Activated CD4-positive, alpha-beta T cell treated with anti-CD3 and anti-CD28 coated beads, Interleukin-2, amount 10 ng/mL, durations not matched to agents 24 days and 14 days (primary cell): ENCODE results near the gene SINHCAF. TPM values are rescaled to one million over a fixed set of nuclear protein-coding genes. Genes with fewer than 3 reads are reported as not detected.
"Not testable (repeated sequence)": the region's sequence is repeated elsewhere in the genome, so short reads cannot be mapped to it uniquely, and the experiment has no call there.

ENCODE experiments used
- DNase-seq: peaks from one replicate; pipeline ENCODE4 v3.0.0; 2022
- H3K27ac Mint-ChIP-seq: one replicate; pipeline ENCODE4 v1.8.0; 2022; ENCODE audit warnings: mild to moderate bottlenecking, mixed read lengths
- H3K27me3 Mint-ChIP-seq: one replicate; pipeline ENCODE4 v1.8.0; 2022; ENCODE audit warnings: mixed read lengths
- H3K36me3 Mint-ChIP-seq: one replicate; pipeline ENCODE4 v1.8.0; 2022; ENCODE audit warnings: low read depth, mild to moderate bottlenecking, mixed read lengths
- H3K4me1 Mint-ChIP-seq: one replicate; pipeline ENCODE4 v1.8.0; 2021; ENCODE audit warnings: mixed read lengths
- H3K4me3 Mint-ChIP-seq: one replicate; pipeline ENCODE4 v1.8.0; 2022; ENCODE audit warnings: mild to moderate bottlenecking, moderate library complexity, mixed read lengths
- H3K9me3 Mint-ChIP-seq: one replicate; pipeline ENCODE4 v1.8.0; 2021; ENCODE audit warnings: mixed read lengths
- intact Hi-C: fragments of 100-400 bp; cut with micrococcal nuclease; formaldehyde crosslinking; loops from one replicate; pipeline ENCODE4 v1.15.1; 2023
- total RNA-seq: library from RNA; stranded (reverse); gene quantifications from 2 replicates; pipeline ENCODE4 v1.2.3, GENCODE V29; 2022

SINHCAF gene, protein sequence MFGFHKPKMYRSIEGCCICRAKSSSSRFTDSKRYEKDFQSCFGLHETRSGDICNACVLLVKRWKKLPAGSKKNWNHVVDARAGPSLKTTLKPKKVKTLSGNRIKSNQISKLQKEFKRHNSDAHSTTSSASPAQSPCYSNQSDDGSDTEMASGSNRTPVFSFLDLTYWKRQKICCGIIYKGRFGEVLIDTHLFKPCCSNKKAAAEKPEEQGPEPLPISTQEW
- 261 and 277 TPM in 2 replicates for total RNA-seq

DNA sequence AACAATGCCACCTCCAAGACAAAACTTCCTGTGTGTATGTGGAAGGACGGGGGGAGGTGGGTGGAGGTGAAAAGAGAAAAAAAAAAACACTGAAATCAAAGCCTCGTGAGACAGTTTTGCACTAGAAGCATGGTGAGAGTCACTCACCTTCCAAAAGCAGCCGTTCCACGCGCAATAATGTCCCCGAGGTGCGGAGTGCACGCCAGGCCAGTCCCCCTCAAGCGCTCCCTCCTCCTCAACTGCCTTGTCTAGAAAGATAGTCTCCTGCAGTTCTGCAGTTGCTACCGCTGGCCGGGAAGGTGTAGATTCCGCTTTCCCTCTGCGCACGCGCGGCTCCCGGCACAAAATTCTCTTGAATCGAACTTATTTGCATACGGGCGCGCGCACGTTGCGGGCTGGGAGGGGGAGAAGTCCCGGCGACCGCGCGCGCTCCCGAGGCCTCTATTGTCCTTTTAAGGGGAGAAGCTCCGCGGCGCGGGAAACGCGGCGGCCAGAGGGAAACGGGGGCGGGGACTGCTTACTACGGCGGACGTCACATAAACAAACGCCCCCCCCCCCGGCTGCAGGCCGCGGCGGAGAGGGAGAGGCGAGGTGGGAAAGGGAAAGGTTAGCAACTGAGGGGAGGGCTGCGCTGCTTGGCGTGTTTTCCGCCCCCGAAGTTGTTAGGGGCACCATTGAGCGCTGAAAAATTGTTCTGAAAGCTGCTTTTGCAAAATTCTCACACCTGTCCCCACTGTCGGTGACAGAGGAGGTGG is at the start of gene SINHCAF:
TSS of gene SINHCAF (minus strand) at position 274 of the 755 bp plus-strand sequence. CDS start 27,946 bp downstream, outside the sequence.
- peaks cover 25% of the 10 kb centered on the region for H3K36me3 Mint-ChIP-seq
- intact Hi-C loops = loop anchor here (1.0 to 10.0 kb wide), 10 partner anchors 9 to 1941 kb away; partner anchors contain the start of genes AMN1, BICD1, CAPRIN2 and ERGIC2

DNA sequence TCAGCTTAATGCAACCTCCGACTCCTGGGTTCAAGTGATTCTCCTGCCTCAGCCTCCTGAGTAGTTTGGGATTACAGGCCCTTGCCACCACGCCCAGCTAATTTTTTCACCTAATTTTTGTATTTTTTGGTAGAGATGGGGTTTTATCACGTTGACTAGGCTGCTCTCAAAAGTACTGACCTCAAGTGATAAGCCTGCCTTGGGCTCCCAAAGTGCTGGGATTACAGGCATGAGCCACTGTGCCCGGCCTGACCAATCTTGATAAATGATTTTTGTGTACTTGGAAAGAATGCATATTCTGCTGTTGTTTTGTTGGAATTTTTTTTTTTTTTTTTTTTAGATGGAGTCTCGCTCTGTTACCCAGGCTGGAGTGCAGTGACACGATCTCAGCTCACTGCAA is 49.5 kb upstream of the SINHCAF start:
- DNase-seq, H3K36me3 Mint-ChIP-seq, H3K4me3 Mint-ChIP-seq, H3K4me1 Mint-ChIP-seq, H3K27me3 Mint-ChIP-seq, intact Hi-C loops, H3K9me3 Mint-ChIP-seq, H3K27ac Mint-ChIP-seq: not testable (repeated sequence)

More for the DNA sequence above, at the start of gene SINHCAF:
- Mint-ChIP-seq H3K27me3 (peaks cover 12% of the 10 kb centered on the region), H3K4me1 (peaks cover 30% of the 10 kb centered on the region), H3K27ac (peak within 1 kb of the TSS; percentile 100), H3K4me3 (peak within 1 kb of the TSS; percentile 99), H3K9me3 (no peaks in the 10 kb centered on the region)
- peak; percentile 100 for DNase-seq

DNA sequence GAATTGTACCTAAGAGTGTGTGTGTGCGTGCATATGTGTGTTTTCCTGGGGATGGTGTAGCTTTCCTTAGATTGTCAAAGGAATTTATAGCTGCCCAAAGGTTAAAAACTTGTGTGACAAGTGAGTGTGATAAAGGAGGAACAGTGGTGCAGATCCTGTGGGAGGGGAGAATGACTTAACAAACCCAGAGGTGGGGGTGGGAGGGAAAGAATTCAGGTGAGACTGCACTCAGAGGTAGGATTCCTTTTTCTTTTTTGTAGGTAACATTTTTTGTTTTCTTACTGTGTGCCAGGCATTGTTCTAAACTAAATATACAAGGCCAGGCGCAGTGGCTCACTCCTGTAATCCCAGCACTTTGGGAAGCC is 45.3 kb upstream of the SINHCAF start:
- Mint-ChIP-seq H3K27ac (no peak overlapping the region), H3K36me3 (no peaks in the 10 kb centered on the region), H3K9me3 (no peaks in the 10 kb centered on the region), H3K4me3 (no peak overlapping the region), H3K4me1 (no peaks in the 10 kb centered on the region), H3K27me3 (peaks cover 5% of the 10 kb centered on the region)
- DNase-seq = no peak
- intact Hi-C loops = no loop called here

DNA sequence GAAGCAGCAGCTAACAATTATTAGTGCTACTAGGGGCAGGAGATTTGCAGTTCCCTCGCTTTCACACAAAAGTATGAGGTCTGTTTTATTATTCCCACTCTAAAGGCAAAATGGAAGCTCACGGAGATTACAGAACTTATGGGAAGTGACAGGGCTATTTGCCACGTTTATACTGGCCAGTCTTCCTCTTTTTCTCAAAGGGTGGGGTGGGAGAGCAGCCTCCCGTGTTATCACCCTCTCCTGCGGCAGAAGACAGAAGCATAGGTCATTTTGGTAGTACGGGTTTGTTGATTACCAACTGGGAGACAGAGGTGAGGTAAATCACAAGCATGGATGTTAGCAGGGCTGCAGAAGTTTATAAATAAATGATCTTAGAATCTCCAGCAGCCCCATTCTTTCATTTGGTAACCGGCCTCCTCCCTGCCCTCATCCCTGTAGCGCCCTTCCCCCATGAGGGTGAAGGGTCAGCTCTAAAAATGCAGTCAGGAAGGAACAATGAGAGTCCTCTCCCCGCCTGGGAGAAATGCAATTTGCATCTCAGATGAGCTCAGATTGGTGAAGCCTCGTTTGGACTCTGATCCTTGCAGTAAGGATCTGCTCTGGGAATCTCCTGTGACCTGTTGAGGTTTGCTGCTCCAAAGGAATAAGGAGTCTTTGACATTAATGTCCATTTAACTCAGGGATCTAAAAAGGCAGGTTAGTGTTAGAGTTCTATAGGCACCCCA is 44.7 kb upstream of the SINHCAF start:
- intact Hi-C loops = no loop called here
- Mint-ChIP-seq H3K4me1 (no peaks in the 10 kb centered on the region), H3K36me3 (no peaks in the 10 kb centered on the region), H3K27me3 (peaks cover 5% of the 10 kb centered on the region), H3K27ac (no peak overlapping the region), H3K4me3 (no peak overlapping the region), H3K9me3 (no peaks in the 10 kb centered on the region)
- DNase-seq = no peak

DNA sequence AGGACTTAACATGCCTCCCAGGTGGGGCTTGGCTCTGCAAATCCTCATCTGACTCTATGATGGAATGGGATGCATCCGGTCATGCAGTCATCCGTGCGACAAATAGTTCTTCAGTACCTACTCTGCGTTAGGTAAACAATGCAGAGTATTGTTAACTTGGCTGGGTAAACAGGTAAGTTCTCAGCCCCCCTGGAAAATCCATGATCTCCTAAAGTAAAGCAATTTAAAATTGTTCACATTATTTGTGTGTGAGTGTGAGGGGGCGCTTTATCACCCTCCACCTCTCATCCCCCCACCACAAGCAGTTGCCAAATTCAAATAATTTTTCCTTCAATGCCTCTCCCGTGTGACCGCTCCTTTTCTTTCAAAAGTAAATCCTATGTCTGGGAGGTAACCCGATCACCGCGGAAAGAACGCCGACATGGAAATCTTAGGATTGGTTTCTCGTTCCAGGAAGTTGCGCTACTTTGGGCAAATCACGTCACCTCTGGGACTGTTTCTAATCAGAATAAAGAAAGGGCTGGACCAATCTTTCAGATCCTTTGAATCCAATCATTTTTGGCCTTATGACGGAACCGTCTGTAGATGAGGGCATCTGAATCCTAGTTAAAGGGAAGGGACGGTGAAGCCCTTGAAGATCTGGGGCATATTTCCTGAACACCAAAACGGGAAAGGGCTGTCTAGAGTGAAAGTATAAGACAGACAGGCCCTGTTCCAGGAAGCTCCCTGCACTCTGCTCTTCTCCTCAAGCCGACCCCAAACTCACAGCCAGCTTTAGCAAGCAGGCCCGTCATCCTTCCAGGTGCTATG is 44.0 kb upstream of the SINHCAF start:
- Mint-ChIP-seq H3K27me3 (peaks cover 5% of the 10 kb centered on the region), H3K9me3 (no peaks in the 10 kb centered on the region), H3K36me3 (no peaks in the 10 kb centered on the region), H3K27ac (no peak overlapping the region), H3K4me1 (no peaks in the 10 kb centered on the region), H3K4me3 (no peak overlapping the region)
- intact Hi-C loops = no loop called here
- no peak for DNase-seq

DNA sequence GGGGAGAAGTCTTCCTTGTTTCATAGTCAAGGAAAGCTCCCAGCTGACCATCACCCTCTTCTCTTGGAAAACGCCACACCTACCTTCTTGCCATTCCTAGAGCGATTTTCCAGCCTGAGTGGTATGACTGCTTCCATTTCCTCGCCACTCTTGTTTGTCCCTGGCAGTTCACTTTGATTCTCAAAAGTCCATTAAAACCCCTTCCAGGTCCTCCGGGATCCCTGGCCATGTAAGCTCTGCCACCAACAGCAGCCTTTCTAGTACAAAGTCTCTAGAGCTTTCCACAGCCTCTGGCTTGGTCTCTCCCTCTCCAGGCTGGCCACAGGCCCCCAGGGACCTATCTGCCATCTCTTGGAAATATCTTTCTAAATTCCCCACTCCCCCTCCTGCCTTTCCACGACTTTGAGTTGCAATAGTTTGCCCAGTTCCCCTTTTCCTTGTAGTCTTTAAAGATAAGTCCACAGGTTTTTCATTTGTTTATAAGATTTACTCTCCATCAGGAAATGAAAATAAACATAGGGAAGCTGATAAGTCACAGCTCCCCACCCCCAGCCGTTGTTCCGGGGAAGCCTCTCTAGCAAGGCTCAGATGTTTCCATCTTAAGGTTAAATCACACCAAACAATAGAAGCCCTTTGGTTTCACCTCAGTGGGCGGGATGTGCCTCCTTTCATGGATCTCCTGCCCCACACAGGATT is 42.9 kb upstream of the SINHCAF start:
- DNase-seq = no peak
- H3K27me3 Mint-ChIP-seq = peaks cover 5% of the 10 kb centered on the region
- no peak overlapping the region for H3K27ac Mint-ChIP-seq
- H3K4me3 Mint-ChIP-seq = no peak overlapping the region
- no peaks in the 10 kb centered on the region for H3K36me3 Mint-ChIP-seq
- H3K9me3 Mint-ChIP-seq = no peaks in the 10 kb centered on the region
- intact Hi-C loops = no loop called here
- H3K4me1 Mint-ChIP-seq = peaks cover under 1% of the 10 kb centered on the region

DNA sequence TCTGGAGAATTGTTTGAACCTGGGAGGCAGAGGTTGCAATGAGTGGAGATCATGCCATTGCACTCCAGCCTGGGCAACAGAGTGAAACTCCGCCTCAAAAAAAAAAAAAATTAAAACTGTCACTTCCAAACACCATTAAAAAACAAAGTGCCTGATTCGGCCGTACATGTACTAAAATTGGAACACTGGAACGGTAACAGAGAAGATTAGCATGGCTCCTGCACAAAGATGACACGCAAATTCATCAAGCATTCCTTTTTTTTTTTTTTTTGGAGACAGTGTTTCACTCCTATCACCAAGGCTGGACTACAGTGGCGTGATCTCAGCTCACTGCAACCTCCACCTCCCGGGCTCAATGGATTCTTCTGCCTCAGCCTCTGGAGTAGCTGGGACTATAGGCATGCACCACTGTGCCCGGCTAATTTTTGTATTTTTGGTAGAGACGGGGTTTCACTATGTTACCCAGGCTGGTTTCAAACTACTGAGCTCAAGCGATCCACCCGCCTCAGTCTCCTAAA is 40.2 kb upstream of the SINHCAF start:
- DNase-seq = no peak
- no peaks in the 10 kb centered on the region for H3K36me3 Mint-ChIP-seq
- no peaks in the 10 kb centered on the region for H3K9me3 Mint-ChIP-seq
- peaks cover 5% of the 10 kb centered on the region for H3K27me3 Mint-ChIP-seq
- no peak overlapping the region for H3K4me3 Mint-ChIP-seq
- peaks cover 19% of the 10 kb centered on the region for H3K4me1 Mint-ChIP-seq
- intact Hi-C loops = no loop called here
- H3K27ac Mint-ChIP-seq = no peak overlapping the region

DNA sequence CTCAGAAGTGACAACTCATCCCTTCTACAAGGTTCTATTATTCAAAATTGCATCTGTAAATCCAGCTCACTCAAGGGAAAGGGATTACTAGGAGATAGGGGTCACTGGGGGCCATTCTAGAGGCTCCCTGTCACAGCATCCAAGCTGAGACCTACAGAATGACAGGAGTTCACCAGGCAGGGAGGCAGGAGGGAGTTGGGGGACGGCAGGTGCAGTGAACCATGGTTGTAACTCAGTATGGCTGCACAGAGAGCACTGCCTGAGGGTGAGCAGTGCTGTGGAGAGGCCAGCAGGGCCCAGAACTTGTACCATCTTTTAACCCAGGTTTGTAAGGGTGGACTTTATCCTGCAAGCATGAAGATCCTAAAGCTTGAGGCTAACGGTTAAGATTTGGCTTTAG is 37.9 kb upstream of the SINHCAF start:
- intact Hi-C loops = loop anchor here (5.0 kb wide), 1 partner anchor 112 kb away; no protein-coding TSS in a partner anchor
- H3K9me3 Mint-ChIP-seq = no peaks in the 10 kb centered on the region

DNA sequence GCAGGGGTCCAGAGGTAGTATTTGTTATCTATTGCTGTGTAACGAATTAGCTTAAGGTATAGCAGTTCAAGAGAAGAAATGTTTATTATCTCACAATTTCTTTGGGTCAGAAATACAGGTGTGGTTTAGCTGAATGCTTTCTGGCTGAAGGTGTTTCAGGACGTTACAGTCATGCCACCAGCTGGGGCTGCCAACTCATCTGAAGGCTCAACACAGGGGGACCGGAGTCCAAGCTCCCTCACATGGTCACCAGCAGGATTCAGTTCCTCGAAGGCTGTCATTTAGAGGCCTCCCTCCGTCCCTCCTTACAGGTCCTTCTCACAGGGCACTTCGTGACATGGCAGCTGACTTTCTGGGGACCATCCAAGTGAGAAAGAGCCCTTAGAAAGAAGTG is 37.5 kb upstream of the SINHCAF start:
- Mint-ChIP-seq H3K4me1 (peaks cover 19% of the 10 kb centered on the region), H3K27ac (peak overlapping the region; percentile 94), H3K36me3 (no peaks in the 10 kb centered on the region), H3K9me3 (no peaks in the 10 kb centered on the region), H3K27me3 (no peaks in the 10 kb centered on the region), H3K4me3 (peak overlapping the region; percentile 75)
- intact Hi-C loops = loop anchor here (5.0 kb wide), 1 partner anchor 111 kb away; no protein-coding TSS in a partner anchor
- no peak for DNase-seq

More for the DNA sequence above, 37.9 kb upstream of the SINHCAF start:
- no peak for DNase-seq
- Mint-ChIP-seq H3K27ac (peak overlapping the region; percentile 55), H3K4me3 (no peak overlapping the region), H3K36me3 (no peaks in the 10 kb centered on the region), H3K27me3 (peaks cover 3% of the 10 kb centered on the region), H3K4me1 (peaks cover 19% of the 10 kb centered on the region)

DNA sequence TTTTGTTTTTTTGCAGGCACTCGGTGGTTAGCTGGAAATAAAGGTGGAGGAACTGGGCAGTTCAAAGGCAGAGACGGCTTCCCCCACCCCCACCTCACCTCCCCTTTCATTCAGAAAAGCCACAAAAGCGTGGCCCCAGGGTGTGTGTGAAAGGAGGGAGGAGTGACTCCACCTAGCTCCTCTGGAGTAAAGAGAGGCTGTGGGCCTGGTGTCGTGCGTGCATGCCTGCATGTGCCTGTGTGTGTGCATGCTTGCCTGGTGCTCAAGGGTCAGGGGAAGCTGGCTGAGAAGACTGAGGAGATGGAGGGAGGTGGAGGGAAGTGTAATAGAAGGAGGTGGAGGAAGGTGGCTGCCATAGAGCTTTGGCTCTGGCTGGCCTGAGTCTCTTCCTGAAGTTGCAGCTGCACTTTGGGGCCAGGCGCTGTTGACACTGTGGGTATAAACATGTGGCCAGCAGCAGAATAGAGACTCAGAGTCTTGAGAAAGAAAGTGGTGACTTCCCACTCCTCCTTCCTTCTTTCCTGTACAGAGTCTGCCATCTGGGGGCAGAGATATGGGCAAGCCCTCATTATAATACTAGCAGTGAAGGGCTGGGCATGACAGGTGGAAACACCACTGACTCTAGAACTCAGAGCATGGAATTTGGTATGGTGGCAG is 36.9 kb upstream of the SINHCAF start:
- intact Hi-C loops = loop anchor here (1.0 to 5.0 kb wide), 2 partner anchors 37 to 111 kb away; partner anchors contain the start of gene SINHCAF
- DNase-seq = peak; percentile 81
- Mint-ChIP-seq H3K36me3 (no peaks in the 10 kb centered on the region), H3K4me1 (peaks cover 19% of the 10 kb centered on the region), H3K27me3 (no peaks in the 10 kb centered on the region), H3K9me3 (no peaks in the 10 kb centered on the region), H3K27ac (peak overlapping the region; percentile 94), H3K4me3 (peak overlapping the region; percentile 75)

DNA sequence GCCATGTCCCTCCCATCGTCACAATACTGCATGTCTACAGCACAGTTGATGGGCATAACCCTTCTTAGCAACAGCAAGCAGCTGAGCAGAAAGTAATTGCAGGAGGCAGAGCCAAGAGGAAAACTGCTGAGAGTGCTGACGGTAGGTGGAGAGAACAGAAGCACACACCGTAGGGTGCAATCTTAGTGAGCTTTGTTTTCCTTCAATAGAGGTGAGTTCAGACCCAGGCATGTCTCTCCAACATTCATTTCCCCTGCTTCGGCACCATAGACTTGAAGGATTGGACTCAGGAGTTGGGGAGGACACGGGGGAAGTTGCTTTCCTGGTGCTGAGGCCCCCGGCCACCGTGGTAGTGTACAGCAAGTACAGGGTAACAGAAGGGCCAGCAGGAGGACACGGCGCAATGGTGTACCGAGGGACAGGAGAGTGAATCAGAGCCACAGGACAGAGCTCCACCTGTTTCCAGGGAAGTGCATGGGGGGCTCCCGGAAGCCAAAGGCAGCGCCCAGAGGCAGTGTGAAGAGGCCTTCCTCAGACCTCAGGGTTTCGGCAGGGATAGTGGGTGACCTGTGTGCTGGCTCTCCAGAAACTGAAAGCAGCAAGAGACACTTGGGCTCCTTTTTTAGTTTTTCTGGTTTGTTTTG is 36.3 kb upstream of the SINHCAF start:
- H3K27me3 Mint-ChIP-seq = no peaks in the 10 kb centered on the region
- peaks cover 19% of the 10 kb centered on the region for H3K4me1 Mint-ChIP-seq
- no peaks in the 10 kb centered on the region for H3K9me3 Mint-ChIP-seq
- no peaks in the 10 kb centered on the region for H3K36me3 Mint-ChIP-seq
- H3K27ac Mint-ChIP-seq = peak overlapping the region; percentile 94
- intact Hi-C loops = loop anchor here (1.0 to 5.0 kb wide), 2 partner anchors 36 to 110 kb away; partner anchors contain the start of gene SINHCAF
- DNase-seq = no peak
- H3K4me3 Mint-ChIP-seq = peak overlapping the region; percentile 75

DNA sequence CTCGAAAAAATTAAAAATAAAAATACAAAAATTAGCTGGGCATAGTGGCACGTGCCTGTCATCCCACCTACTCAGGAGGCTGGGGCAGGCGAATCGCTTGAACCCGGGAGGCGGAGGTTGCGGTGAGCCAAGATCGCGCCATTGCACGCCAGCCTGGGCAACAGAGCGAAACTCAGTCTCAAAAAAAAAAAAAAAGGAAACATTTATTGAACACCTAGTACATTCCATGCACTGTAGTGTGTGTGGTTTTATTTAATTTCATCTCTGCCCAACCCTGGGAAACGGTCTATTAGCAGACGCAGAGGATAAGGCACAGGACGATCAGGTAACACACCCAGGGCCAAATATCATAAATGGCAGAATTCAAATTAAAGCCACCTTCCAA is 35.8 kb upstream of the SINHCAF start:
- no peaks in the 10 kb centered on the region for H3K27me3 Mint-ChIP-seq
- no peaks in the 10 kb centered on the region for H3K9me3 Mint-ChIP-seq
- H3K36me3 Mint-ChIP-seq = no peaks in the 10 kb centered on the region
- intact Hi-C loops = loop anchor here (1.0 to 5.0 kb wide), 2 partner anchors 35 to 109 kb away; partner anchors contain the start of gene SINHCAF
- H3K4me3 Mint-ChIP-seq = no peak overlapping the region
- H3K27ac Mint-ChIP-seq = no peak overlapping the region
- peaks cover 19% of the 10 kb centered on the region for H3K4me1 Mint-ChIP-seq
- DNase-seq = no peak
